HG02678 (cell line): ENCODE results near the gene ERFL.

Experiments
- ATAC-seq: cut with Tn5 transposase; IDR thresholded peaks from one replicate; pipeline ENCODE4 v1.9.1; 2021; ENCODE audit warnings: mild to moderate bottlenecking, moderate library complexity; ENCODE audit not compliant: unreplicated experiment

ERFL gene

GRCh38 chr19:41861116-41861768 lies 67.0 kb downstream of the ERFL start:
- ATAC-seq: no peak

DNA sequence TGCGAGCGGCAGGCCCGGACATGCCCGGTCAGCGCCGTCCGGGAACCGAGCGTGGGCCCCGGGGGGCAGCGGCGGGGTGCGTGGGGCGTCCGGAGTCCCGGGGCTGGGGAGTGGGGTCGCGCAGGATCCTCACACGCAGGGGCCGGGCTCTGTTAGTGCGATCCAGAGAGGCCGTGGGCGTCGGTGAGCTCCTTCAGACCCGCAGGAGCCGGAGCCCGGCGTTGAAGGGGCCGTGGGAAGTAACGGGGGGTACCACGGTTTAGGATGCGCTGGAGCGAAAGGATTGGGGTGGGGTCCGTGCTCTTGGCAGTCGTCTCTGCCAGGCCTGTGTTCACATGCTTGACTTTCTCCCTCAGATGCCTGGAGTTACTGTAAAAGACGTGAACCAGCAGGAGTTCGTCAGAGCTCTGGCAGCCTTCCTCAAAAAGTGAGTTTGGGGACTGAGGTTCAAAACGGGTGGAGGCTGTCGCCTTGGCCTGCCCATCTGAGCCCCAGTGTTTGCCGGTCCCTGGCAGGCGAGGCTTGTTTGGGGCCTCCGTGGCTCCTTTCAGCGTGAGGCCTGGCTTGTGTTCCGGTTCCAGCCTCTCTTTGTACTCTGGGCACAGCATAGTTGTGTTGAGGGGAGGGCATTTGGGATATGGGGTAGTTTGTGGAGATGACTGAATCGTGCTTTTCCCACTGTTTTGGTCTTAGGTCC lies 67.7 kb downstream of the ERFL start:
- no peak for ATAC-seq

GRCh38 chr19:41859618-41860418 lies 68.4 kb downstream of the ERFL start, which contains the start of gene RPS19:
TSS of gene RPS19 (plus strand) at chr19:41860255. CDS start at chr19:41860775, 520 bp downstream.
- ATAC-seq: peak; percentile 77

- no peak for ATAC-seq
These were observed 69.0 kb downstream of the ERFL start for GRCh38 chr19:41859213-41859617.
